ENCODE measurements around the gene ERCC6. TPM values are rescaled to one million over a fixed set of nuclear protein-coding genes. Genes with fewer than 3 reads are reported as not detected.

Gene ERCC6
- total and polyA plus RNA-seq, 2 experiments from 2014 or later, result 6.9 to 16.5 TPM

- DNase-seq (ENCODE audit: low spot score), result peak; percentile 34
- no peak overlapping the region for H3K4me3 ChIP-seq
- no peaks in the 10 kb centered on the region for H3K79me2 ChIP-seq
- H3K9me2 ChIP-seq (replicated peaks; ENCODE audit: insufficient read depth), result no peaks in the 10 kb centered on the region
- no peaks in the 10 kb centered on the region for H4K20me1 ChIP-seq (ENCODE audit: insufficient read depth, poor library complexity, severe bottlenecking)
- H3K27ac ChIP-seq, result peak overlapping the region; percentile 68
- TF ChIP-seq EZH2 (IDR thresholded peaks at IDR 0.05; ENCODE audit: borderline replicate concordance) (no peak), EZH2phosphoT487 (IDR thresholded peaks at IDR 0.05; ENCODE audit: low read depth, severe bottlenecking, unreplicated experiment) (no peak)
- TF ChIP-seq, protein P1, sequence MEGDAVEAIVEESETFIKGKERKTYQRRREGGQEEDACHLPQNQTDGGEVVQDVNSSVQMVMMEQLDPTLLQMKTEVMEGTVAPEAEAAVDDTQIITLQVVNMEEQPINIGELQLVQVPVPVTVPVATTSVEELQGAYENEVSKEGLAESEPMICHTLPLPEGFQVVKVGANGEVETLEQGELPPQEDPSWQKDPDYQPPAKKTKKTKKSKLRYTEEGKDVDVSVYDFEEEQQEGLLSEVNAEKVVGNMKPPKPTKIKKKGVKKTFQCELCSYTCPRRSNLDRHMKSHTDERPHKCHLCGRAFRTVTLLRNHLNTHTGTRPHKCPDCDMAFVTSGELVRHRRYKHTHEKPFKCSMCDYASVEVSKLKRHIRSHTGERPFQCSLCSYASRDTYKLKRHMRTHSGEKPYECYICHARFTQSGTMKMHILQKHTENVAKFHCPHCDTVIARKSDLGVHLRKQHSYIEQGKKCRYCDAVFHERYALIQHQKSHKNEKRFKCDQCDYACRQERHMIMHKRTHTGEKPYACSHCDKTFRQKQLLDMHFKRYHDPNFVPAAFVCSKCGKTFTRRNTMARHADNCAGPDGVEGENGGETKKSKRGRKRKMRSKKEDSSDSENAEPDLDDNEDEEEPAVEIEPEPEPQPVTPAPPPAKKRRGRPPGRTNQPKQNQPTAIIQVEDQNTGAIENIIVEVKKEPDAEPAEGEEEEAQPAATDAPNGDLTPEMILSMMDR (IDR thresholded peaks at IDR 0.05; ENCODE audit: poor library complexity), result no peak
- H3K36me3 ChIP-seq (replicated peaks; ENCODE audit: insufficient read depth, low read depth), result no peaks in the 10 kb centered on the region
- no peak overlapping the region for H2AFZ ChIP-seq
- no peaks in the 10 kb centered on the region for H3K27me3 ChIP-seq
- H3K9me3 ChIP-seq (ENCODE audit: low read depth), result no peaks in the 10 kb centered on the region
- 31% methylated on average over 2 of the region's 2 CpGs for WGBS (ENCODE audit: low lambda C conversion rate, missing lambda C conversion rate)
- H3K4me2 ChIP-seq, result peak overlapping the region; percentile 17
- no peaks in the 10 kb centered on the region for H3K4me1 ChIP-seq (ENCODE audit: insufficient read depth)
Measured at GRCh38 chr10:49579621-49580020, 40.7 kb upstream of the ERCC6 start.

- TF ChIP-seq, protein P1 (IDR thresholded peaks at IDR 0.05; ENCODE audit: poor library complexity), result no peak
- TF ChIP-seq EZH2 (IDR thresholded peaks at IDR 0.05; ENCODE audit: borderline replicate concordance) (no peak), EZH2phosphoT487 (IDR thresholded peaks at IDR 0.05; ENCODE audit: low read depth, severe bottlenecking, unreplicated experiment) (no peak)
- Histone ChIP-seq H3K27me3 (no peaks in the 10 kb centered on the region), H2AFZ (no peak overlapping the region), H3K9me3 (ENCODE audit: low read depth) (no peaks in the 10 kb centered on the region), H3K79me2 (no peaks in the 10 kb centered on the region), H4K20me1 (ENCODE audit: insufficient read depth, poor library complexity, severe bottlenecking) (no peaks in the 10 kb centered on the region), H3K4me2 (no peak overlapping the region), H3K9me2 (replicated peaks; ENCODE audit: insufficient read depth) (no peaks in the 10 kb centered on the region), H3K36me3 (replicated peaks; ENCODE audit: insufficient read depth, low read depth) (no peaks in the 10 kb centered on the region), H3K4me3 (no peak overlapping the region), H3K4me1 (ENCODE audit: insufficient read depth) (no peaks in the 10 kb centered on the region), H3K27ac (no peak overlapping the region)
- WGBS (ENCODE audit: low lambda C conversion rate, missing lambda C conversion rate), result 98% methylated on average over 3 of the region's 3 CpGs
- no peak for DNase-seq (ENCODE audit: low spot score)
Measured at GRCh38 chr10:49578392-49578791, 39.5 kb upstream of the ERCC6 start.

DNA sequence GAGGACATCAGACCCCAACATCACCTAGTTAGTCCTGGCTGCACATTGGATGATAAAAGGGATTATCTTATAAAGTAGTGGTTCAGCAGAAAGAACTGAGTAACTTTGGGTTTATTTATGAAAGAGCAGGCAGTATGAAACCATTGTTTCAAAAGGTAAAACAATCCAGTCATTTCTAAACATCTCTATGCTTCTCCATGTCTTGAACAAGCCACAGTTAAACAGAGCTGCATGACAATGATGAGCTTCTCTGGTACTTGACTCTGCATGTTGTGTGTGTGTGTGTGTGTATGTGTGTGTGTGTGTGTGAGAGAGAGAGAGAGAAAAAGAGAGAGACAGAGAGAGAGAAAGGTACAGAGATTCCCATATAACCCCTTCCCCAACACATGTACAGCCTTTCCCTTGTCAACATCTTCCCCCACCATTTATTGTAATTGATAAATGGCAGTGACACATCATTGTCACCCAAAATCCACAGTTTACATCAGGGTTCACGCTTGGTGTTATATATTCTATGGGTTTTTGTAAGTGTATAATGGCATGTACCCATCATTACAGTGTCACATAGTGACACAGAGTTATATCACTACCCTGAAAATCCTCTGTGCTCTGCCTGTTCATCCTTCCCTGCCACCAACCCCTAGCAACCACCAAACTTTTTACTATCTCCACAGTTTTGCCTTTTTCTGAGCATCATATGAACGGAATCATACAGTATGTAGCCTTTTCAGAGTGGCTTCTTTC, 38.4 kb upstream of the ERCC6 start:
- H3K27me3 ChIP-seq, result no peaks in the 10 kb centered on the region
- no peaks in the 10 kb centered on the region for H3K4me1 ChIP-seq (ENCODE audit: insufficient read depth)
- no peaks in the 10 kb centered on the region for H3K79me2 ChIP-seq
- no peaks in the 10 kb centered on the region for H3K9me2 ChIP-seq (replicated peaks; ENCODE audit: insufficient read depth)
- H3K4me2 ChIP-seq, result no peak overlapping the region
- no peak for TF ChIP-seq EZH2 (IDR thresholded peaks at IDR 0.05; ENCODE audit: borderline replicate concordance)
- TF ChIP-seq, protein P1 (IDR thresholded peaks at IDR 0.05; ENCODE audit: poor library complexity), result no peak
- no peak for TF ChIP-seq EZH2phosphoT487 (IDR thresholded peaks at IDR 0.05; ENCODE audit: low read depth, severe bottlenecking, unreplicated experiment)
- no peaks in the 10 kb centered on the region for H3K9me3 ChIP-seq (ENCODE audit: low read depth)
- no peak overlapping the region for H2AFZ ChIP-seq
- H3K36me3 ChIP-seq (replicated peaks; ENCODE audit: insufficient read depth, low read depth), result no peaks in the 10 kb centered on the region
- H4K20me1 ChIP-seq (ENCODE audit: insufficient read depth, poor library complexity, severe bottlenecking), result no peaks in the 10 kb centered on the region
- no peak for DNase-seq (ENCODE audit: low spot score)
- WGBS (ENCODE audit: low lambda C conversion rate, missing lambda C conversion rate), result 82% methylated on average over 2 of the region's 2 CpGs
- H3K27ac ChIP-seq, result no peak overlapping the region
- H3K4me3 ChIP-seq, result no peak overlapping the region
